DMS114 treated with DMSO at 0.1 percent for 48 hours (cell line): ENCODE measurements around the gene HIPK1.
A peak's percentile ranks its signal among the peaks of the same experiment; 100 is the strongest.

ENCODE experiments used
- DNase-seq: peaks from one replicate; lab custom pipeline; 2025; ENCODE audit not compliant: unreplicated experiment; lab: John Stamatoyannopoulos, UW

The HIPK1 gene

DNA sequence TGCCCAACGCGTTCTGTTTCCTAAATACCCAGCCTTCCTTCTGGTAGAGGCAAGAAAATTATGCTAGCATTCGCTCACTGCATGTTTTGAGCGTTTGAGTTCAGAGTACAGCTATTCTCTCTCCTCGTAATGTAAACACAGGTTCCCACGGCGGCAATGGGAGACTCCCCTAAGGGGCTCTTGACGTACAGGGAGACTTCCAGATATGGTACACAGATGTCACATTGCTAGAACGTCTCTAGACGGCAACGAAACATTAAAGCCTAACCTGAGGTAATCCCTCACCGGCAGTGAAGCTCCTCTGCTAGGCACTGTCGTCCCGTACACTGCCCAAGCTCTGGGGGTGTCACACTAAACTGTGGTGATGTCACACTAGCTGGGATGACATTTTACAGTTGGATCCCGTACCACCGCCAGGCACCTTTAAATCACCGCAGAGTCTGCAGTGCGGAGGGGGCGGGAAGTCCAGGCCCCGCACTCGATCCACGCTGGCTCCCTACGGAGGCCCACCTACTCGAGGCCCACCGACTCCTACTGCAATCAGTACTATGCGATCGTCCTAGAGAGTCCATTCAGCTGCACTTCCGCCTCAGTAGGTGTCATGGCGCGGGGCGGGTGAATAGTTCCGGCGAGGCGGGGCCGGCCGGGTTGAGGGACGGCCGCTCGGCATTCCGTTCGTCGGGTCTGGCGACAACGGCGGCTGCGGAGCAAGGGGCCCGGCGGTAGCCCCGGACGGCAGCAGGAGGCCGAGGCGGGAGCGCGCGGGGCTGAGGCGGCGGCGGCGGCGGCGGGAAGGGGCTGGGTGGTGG is at the start of gene HIPK1:
TSS of gene HIPK1 (plus strand) at position 384 of the 809 bp plus-strand sequence.
- DNase-seq, result peak; percentile 87

DNA sequence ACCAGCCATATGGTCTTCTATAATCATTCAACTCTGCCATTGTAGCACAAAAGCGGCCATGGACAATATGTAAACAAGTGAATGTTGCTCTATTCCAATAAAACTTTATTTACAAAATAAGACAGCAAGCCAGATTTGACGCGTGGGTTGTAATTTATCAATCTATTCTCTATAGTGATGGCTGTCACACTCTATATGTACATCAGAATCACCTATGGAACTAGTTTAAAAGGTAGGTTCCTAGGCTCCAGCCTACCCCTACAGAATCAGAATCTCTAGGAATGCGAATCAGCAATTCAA is 49.4 kb upstream of the HIPK1 start:
- DNase-seq, result no peak

DNA sequence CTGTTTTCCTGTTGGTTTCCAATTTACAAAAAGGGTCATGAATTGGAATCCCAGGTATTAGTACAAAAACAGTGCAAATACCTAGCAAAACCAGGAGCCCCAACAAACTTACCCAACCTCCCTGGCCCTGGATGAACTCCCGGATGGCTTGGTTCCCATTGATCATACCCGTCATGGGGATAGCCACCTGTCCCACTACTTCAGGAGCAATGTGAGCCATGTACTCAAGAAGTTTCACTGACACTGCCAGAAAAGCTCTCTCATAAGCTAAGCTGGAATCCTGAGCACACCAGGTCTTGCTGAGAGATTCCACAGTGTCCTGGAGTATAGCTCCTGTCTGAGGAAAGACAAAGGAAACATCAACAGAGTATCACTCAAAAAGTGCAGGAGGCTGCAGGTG is 47.5 kb upstream of the HIPK1 start:
- DNase-seq, result no peak

DNA sequence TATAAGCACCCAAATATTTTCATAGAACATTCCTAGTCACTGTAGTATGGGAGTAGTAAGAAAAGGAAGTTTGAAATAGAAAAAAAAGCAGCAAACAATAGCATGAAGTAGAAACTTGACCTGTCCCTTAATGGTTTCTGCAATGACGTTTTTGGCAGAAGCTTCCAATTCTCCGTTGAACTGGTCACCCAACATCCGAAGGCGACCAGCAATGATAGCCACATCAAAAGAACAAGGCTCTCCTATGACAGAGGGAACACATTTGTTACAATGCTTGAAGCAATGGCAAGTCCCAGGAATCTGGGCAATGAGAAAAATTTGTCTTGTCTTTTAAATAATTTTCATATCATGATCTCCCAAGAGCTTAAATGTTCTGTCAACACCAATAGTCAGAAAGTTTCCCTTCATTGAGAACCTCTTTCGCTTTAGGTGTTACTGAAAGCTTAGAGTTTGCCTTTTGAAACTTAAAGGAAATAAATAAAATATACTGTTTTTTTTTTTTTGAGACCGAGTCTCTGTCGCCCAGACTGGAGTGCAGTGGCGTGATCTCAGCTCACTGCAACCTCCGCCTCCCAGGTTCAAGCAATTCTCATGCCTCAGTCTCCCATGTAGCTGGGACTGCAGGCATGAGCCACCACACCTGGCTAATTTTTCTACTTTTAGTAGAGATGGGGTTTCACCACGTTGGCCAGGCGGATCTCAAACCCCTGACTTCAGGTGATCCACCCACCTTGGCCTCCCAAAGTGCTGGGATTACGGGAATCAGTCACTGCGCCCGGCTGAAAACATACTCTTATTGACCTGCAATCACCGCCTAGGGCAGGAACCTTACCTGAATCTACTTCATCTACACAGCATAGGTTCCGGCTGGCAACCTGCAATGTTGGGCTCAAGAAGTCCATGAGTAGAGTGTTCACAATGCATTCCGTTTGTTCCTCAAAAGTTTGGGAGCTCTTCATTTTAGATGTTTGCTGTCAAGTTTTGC is 42.4 kb upstream of the HIPK1 start:
- no peak for DNase-seq

DNA sequence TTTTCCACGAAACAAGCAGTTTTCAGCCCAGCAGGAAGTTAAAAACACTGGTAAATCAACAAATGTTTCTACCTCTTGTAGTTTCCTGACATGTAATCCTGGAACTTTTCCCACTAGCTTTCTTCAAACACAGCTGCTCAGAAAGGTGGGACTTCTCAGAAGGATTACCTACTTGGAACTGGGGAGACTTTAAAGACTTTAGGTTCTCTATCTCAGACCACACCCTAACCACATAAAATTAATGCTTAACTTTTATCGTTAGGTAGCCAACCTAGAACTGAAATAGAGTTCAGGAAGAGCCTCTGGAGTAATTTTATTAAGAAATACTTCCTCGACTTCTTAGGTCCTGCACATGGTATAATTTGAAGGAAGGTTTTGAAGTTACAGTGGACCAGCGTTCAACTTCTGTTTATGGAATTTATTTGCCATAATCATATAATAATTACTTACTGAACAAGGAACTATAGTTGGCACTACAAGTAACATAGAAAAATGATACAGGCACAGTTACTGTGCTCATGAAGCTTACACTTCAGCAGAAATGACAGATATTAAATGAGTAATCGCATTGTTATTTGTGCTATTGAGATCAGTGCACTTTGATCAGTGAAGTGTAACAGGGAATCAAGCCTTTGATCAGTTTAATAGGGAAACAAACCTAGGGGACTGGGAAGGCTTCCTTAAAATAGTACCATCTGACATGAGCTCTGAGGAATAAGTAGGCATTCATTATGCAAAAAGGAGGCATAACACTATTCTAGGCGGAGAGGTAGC is 41.5 kb upstream of the HIPK1 start, which contains the start of gene BCL2L15:
TSS of gene BCL2L15 (minus strand) at position 180 of the 774 bp plus-strand sequence. CDS start 206 bp downstream, outside the sequence.
- DNase-seq, result no peak

DNA sequence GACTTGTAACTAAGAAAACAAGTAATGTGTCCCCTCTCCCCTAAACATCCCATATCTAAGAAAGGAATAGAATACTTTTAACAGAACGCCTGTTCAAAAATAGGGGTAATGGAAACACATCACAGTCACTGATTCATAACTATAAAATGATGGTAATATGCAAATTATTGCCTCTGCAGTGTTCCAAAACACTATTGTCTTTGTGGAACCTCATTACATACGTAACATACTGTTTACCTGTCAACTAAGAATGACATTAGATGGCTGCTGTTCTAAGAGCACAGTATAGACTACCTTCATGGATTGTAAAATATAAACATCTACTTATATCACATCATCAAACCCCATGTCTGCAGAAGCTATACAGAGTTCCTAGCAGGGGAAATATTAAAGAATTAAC is 38.3 kb upstream of the HIPK1 start:
- no peak for DNase-seq

DNA sequence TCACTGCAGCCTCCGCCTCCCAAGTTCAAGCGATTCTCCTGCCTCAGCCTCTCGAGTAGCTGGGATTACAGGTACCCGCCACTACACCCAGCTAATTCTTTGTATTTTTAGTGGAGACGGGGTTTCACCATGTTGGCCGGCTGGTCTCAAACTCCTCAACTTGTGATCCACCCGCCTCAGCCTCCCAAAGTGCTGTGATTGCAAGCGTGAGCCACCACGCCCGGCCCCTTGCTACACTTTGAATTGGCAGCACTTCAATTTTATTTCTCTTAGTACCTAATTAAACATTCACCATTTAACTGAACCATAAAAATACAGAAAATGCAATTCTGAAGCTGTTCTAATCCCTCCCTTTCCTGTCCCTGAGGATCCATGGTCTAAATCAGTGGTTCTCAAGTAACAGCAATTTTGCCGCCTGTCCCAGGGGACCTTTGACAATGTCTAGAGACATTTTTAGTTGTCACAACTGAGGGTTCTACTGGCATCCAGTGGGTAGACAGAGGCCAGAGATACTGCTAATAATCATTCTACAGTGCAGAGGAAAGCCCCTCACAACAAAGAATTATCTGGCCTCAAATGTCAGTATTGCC is 37.4 kb upstream of the HIPK1 start:
- no peak for DNase-seq

DNA sequence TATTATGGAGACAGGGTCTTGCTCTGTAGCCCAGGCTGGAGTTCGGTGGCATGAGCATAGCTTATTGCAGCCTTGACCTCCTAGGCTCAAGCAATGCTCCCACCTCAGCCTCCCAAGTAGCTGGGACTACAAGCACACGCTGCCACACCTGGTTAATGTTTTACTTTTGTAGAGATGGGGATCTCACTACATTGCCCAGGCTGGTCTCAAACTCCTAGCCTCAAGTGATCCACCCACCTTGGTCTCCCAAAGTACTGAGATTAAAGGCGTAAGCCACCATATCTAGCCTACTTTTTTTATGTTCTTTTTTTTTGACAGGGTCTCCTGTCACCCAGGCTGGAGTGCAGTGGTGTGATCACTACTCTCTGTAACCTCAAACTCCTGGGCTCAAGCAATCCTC is 35.9 kb upstream of the HIPK1 start:
- no peak for DNase-seq

DNA sequence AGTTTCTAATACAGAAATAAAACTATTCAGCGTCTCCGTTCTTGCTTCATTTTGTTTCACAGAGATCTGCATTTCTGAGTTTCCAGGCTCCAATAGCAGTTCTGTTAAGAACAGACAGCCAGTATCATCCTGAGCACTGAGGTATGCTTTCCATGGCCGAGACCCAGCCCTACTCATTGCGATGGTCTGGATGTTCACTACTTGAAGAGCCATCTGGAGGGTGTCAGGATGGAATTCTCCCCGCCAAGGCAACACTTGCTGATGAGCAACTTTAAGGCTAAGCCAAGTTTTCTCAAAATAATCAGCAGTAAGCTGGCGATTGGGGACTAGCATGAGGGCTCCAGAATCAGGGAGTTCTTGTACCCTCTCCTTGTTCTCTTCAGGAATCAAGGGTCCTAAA is 34.0 kb upstream of the HIPK1 start:
- no peak for DNase-seq

DNA sequence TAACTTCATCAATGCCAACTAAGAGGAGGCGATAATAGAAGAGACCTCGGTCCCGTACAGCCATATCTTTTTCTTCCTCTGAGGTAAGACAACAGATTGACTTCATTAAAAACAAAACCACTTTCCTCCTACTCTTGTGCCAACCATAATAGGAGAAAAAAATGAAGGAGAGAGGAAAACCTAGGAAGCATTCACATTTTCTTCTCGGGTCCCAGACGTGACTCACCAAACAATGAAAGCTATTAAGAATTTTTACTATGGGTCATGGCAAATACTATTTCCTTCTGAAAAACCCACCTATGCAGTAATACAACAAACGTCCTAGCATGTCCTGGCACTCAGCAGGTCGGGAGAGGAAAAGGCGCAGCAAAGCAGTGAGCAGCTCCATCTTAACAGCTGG is 33.2 kb upstream of the HIPK1 start:
- no peak for DNase-seq

DNA sequence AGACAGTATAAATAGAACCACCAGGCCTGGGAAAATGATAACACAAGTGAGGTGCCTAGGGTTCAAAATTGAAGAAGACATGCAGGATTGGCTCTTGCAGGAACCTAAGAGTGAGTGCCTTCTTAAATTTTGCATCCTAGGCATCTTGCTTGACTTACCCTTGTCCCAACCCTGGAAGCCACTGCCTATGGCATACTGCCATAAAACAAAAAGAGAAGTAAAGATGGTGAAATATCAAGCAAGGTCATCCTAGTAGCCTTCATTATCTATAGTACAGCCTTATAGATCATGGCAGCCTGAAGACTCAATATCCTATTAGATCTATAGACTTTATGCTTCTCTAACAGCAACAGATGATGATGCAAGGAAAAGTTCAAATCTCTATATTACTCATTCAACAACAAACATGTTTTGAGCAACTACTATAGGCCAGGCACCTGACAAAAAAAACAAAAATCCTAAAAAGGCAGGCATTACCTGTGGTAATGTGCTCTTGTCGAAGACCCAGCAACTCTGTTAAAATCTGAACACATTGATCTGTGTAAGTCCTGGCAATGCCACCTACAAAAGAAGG is 30.8 kb upstream of the HIPK1 start:
- DNase-seq, result no peak

DNA sequence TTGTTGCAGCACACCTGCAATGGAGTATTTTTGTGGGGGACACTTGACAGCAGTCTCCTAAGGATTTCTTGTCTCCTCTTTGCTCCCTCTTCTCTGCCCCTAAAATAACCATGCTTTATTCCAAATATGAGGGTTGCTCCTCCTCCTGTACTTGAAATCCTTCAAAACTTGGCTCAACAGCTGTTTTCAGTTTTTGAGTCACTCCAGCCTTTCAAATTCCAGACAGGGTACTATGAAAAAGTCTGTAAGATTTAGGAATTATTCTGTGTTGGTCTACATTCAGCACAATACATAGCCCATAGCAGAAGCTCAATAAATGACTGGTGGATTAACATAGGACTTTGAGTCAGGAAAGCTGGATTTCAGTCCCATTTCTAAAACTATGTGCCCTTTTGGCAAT is 30.0 kb upstream of the HIPK1 start:
- DNase-seq, result no peak

DNA sequence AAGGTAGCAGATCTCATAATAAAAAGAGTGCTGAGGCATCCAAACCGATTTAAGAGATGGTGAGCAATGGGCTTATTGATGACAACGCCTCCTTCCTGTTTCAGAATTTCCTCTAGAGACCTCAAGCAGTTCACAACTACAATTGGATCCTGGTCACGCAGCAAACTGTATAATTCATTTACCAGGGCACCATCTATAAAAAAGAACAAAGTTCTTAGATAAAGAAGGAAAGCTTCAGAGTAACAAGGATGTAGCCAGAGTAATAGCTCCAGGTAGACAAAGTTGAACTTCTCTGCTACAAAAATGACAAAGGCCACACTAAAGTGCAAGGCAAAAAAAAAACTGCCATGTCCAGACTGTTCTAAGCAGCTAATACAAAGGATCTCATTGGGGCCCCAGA is 27.9 kb upstream of the HIPK1 start:
- no peak for DNase-seq

DNA sequence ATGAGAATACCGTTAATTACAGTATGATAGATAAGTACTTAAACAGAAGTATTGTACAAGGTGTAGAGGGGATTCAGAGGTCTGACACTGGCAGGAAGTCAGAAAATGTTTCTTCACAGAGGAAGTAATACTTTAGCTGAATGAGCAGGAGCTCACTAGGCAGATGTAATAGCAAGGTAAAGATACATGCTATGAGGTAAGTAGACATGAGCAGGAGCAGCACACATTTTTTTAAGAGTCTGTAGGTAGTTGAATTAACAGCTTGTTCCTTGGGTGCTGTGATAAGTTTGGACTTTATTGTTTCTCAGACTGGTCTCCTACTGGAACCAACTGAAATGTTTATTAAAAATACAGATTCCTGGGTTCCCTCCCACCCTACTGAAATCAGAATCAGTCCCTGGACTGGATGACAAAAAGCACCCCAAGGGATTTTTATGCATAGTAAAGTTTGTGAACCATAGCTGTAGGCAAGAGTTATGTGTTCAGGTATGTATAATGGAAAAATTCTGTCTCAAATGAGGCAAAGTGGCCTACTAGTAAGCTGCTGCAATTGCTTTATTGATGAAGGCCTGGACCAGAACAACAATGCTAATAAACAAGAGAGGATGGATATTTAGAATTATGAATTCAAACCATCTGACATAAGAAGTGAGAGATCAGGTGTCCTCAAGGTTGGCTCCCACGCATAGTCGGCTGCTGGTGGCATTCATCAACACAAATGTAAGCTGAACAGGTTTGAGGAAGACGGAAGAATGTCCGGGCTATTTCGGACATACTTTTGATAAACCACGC is 25.4 kb upstream of the HIPK1 start:
- no peak for DNase-seq

DNA sequence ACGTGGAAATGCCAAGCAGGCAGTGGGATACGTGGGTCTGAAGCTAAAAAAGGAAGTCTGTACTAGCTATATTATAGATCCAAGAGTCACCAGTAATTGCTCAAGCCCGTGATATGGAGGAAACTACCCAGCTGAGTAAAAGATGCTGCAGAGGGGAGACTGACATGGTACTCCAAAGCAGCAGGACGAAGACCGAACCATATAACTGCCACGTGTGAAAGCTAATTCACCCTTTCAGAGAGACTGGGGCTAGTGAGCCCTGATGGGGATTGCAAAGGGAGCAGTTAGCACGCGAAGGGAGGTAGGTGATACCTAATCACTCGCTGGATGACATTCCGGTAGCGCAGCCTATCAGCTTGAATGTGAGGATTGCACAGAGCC is 24.8 kb upstream of the HIPK1 start:
- no peak for DNase-seq

DNA sequence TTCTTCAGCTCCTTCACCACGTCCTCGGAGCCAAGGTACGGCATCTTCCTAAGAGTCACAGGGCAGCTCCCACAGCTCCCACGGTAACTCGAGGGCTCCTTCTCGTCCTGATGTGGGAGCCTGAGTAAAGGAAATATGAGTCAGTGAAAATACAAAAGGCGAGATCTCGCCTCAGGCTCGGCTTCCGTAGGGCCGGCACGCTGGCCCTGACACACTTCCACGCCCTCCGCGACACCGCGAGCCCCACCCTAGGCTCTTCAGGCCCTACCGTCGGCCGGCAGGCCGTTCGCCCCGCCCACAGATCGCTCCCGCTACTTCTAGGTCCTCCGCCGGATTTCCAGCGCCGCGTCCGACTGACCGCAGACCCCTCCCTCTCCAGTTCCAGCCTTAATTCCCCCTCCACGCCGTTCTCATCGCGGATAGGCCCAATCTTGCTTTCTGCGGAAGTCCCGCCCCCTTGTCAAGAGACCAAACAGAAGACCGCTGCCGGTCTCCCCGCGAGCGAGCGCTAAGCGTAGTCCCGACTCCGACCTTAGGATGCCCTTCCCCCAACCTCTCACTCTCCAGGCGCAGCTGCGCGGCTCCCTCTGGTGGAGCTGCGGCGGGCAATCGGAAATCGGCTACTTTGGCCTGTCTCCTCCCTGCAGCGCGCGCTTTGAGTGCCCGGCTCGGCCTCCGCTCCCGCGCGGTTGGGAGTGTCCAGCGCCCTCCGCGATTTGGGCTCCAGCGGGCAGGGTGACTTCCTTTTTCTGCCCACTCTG is 24.3 kb upstream of the HIPK1 start, which contains the start of the genes AP4B1 and DCLRE1B:
TSS of gene AP4B1 (minus strand) at position 126 of the 761 bp plus-strand sequence. CDS start at position 44, 82 bp downstream.
TSS of gene DCLRE1B (plus strand) at position 653 of the 761 bp plus-strand sequence. CDS start 261 bp downstream, outside the sequence.
- peak; percentile 99 for DNase-seq

DNA sequence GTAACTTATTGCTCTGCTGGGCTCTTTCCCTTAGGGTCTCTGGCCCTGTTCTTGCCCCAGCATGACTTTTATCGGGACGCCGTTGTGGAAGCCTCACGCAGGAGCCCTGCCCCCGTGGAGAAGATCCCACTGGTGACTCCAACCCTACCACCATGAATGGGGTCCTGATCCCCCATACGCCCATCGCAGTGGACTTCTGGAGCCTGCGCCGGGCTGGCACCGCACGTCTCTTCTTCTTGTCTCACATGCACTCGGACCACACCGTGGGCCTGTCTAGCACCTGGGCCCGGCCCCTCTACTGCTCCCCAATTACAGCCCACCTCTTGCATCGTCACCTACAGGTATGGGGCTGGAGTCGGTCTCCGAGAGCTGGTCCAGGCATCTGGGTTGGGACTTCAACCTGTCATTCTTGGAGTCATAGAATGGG is 23.7 kb upstream of the HIPK1 start:
- no peak for DNase-seq

DNA sequence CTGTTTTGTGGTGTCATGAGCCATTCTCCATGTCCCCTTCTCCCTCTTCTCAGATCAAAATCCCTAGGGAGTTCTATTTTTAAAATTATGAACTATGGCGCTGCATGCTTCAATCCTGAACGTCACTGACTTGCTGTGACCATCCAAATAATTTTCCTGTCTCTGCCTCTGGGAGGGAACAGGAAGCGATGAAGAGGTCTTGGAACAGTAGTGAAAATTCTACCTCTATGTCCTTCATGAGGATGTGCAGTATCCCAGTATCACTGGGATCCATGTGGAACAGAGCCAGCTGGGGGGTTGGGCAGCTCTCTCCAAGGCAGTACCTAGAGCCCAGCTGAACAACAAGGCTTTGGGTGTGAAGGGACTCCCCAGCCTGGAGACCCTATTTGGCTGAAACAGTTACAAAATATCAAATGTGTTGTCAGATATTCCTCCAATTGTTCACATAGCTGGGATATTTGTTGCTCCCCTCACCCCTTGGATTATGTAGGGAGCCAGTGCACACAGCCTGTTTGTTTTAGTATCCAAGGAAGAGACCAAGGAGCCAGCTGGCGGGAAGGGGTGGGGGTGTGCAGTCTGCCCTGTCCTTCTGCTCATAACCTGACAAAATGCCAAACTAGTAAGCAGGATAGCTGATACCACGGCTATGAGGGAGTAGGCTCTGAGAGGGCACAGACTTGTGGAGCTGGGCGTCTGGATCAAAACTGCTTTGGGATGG is 16.4 kb upstream of the HIPK1 start:
- DNase-seq, result no peak
